ENCODE results near the gene THAP4.

- TF ChIP-seq, protein P1, sequence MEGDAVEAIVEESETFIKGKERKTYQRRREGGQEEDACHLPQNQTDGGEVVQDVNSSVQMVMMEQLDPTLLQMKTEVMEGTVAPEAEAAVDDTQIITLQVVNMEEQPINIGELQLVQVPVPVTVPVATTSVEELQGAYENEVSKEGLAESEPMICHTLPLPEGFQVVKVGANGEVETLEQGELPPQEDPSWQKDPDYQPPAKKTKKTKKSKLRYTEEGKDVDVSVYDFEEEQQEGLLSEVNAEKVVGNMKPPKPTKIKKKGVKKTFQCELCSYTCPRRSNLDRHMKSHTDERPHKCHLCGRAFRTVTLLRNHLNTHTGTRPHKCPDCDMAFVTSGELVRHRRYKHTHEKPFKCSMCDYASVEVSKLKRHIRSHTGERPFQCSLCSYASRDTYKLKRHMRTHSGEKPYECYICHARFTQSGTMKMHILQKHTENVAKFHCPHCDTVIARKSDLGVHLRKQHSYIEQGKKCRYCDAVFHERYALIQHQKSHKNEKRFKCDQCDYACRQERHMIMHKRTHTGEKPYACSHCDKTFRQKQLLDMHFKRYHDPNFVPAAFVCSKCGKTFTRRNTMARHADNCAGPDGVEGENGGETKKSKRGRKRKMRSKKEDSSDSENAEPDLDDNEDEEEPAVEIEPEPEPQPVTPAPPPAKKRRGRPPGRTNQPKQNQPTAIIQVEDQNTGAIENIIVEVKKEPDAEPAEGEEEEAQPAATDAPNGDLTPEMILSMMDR (conservative IDR thresholded peaks at IDR 0.05; ENCODE audit: low read depth in 2 of 2) = no peak
- TF ChIP-seq POLR2AphosphoS5 (IDR thresholded peaks at IDR 0.05; ENCODE audit: low read depth) = no peak
These were observed 18.7 kb upstream of the THAP4 start for GRCh38 chr2:241655516-241656189.
